HepG2 (cell line): ENCODE results near the gene PARP14. TPM values are rescaled to one million over a fixed set of nuclear protein-coding genes. Genes with fewer than 3 reads are reported as not detected.

ENCODE experiments used
- AHR ChIP-seq: IDR thresholded peaks from 2 replicates; pipeline ENCODE4 v1.6.1; 2018; ENCODE audit warnings: missing genetic modification reagents, missing compliant biosample characterization
- BCL6 ChIP-seq: IDR thresholded peaks from 2 replicates; pipeline ENCODE4 v1.6.1; 2016; ENCODE audit warnings: missing genetic modification reagents, missing compliant biosample characterization
- BRCA1 ChIP-seq: sonication (generic); formaldehyde crosslinking; IDR thresholded peaks from 2 replicates; pipeline ENCODE4 v1.4.0; 2020; ENCODE audit warnings: missing genetic modification reagents
- EP300 ChIP-seq, 3 experiments: sonication (generic) in 1 of 3; formaldehyde crosslinking in 1 of 3; IDR thresholded peaks; 2 replicates each; pipeline versions ENCODE4 v1.5.1 to v1.6.1; 2011 to 2020; ENCODE audit warnings: low read depth in 2 of 3, low read length in 2 of 3, borderline replicate concordance in 1 of 3, improper control_type of control experiment in 1 of 3, mild to moderate bottlenecking in 1 of 3, missing genetic modification reagents in 1 of 3, moderate library complexity in 1 of 3
- LCORL ChIP-seq, 2 experiments: fragments of 450-650 bp in 1 of 2; sonication (generic) in 1 of 2; formaldehyde crosslinking in 1 of 2; IDR thresholded peaks; 2 replicates each; pipeline versions ENCODE4 v1.5.0 to v1.6.1; 2017 to 2020; ENCODE audit warnings: antibody characterized with exemption in 1 of 2, missing genetic modification reagents in 1 of 2
- NBN ChIP-seq: fragments of 450-650 bp; conservative IDR thresholded peaks from 2 replicates; pipeline ENCODE4 v1.6.1; 2017
- NONO ChIP-seq, 2 experiments: fragments of 450-650 bp in 1 of 2; sonication (generic) in 1 of 2; formaldehyde crosslinking in 1 of 2; IDR thresholded peaks in 1 of 2; conservative IDR thresholded peaks in 1 of 2; 2 replicates each; pipeline versions ENCODE4 v1.6.1 to v1.8.0; 2017 to 2022; ENCODE audit warnings: mild to moderate bottlenecking in 1 of 2, missing genetic modification reagents in 1 of 2, moderate library complexity in 1 of 2
- POLR2A ChIP-seq, 2 experiments: IDR thresholded peaks; 2 replicates each; pipeline ENCODE4 v1.6.1; 2011; ENCODE audit warnings: low read depth in 2 of 2, low read length in 2 of 2, mild to moderate bottlenecking in 1 of 2, moderate library complexity in 1 of 2; ENCODE audit not compliant: insufficient read depth in 1 of 2
- TEAD3 ChIP-seq: optimal IDR thresholded peaks from 2 replicates; pipeline ENCODE3; 2016; ENCODE audit warnings: borderline replicate concordance
- ZNF501 ChIP-seq: sonication (generic); formaldehyde crosslinking; IDR thresholded peaks from 2 replicates; pipeline ENCODE4 v1.5.1; 2020; ENCODE audit warnings: mild to moderate bottlenecking, moderate library complexity, missing genetic modification reagents
- ZNF674 ChIP-seq: sonication (generic); formaldehyde crosslinking; IDR thresholded peaks from 2 replicates; pipeline ENCODE4 v1.5.0; 2020; ENCODE audit warnings: low read depth, mild to moderate bottlenecking, missing genetic modification reagents
- ZNF720 ChIP-seq: sonication (generic); formaldehyde crosslinking; IDR thresholded peaks from 2 replicates; pipeline ENCODE4 v1.4.0; 2020; ENCODE audit warnings: missing genetic modification reagents
- ZNF773 ChIP-seq: sonication (generic); formaldehyde crosslinking; IDR thresholded peaks from 2 replicates; pipeline ENCODE4 v1.4.0; 2020; ENCODE audit warnings: missing genetic modification reagents, borderline replicate concordance
- ZSCAN12 ChIP-seq: sonication (generic); formaldehyde crosslinking; IDR thresholded peaks from 2 replicates; pipeline ENCODE4 v1.9.0; 2021; ENCODE audit warnings: mild to moderate bottlenecking, missing genetic modification reagents
- polyA plus RNA-seq, 8 experiments: library from polyadenylated mRNA; depleted of rRNA in 3 of 8; stranded (reverse) in 7 of 8; unstranded in 1 of 8; fragments of >200 nt; fragmentation: Illumina TruSeq in 4 of 8; extraction: Trizol in 4 of 8; gene quantifications; 2 replicates each; pipeline versions ENCODE4 v1.2.1 to v1.2.3, GENCODE V29; 2011 to 2016; ENCODE audit warnings: low read depth in 4 of 8, missing spikeins in 1 of 8, mixed read lengths in 1 of 8; ENCODE audit not compliant: insufficient read depth in 1 of 8
- total RNA-seq, 5 experiments: library from RNA; depleted of rRNA; stranded (reverse); fragments of >200 nt; fragmentation: Illumina TruSeq; extraction: Trizol; gene quantifications; 2 replicates each; pipeline ENCODE4 v1.2.3, GENCODE V29; 2016; ENCODE audit warnings: low read depth in 1 of 5
- TF ChIP-seq, protein P1 (sequence below): sonication (generic); formaldehyde crosslinking; IDR thresholded peaks from 2 replicates; pipeline ENCODE4 v1.9.0; 2021; ENCODE audit warnings: missing genetic modification reagents, borderline replicate concordance
- TF ChIP-seq, protein P2 (sequence below): sonication (generic); formaldehyde crosslinking; IDR thresholded peaks from 2 replicates; pipeline ENCODE4 v1.8.1; 2023; ENCODE audit warnings: missing genetic modification reagents, inconsistent platforms, borderline replicate concordance
- TF ChIP-seq, protein P3 (sequence below): sonication (generic); formaldehyde crosslinking; IDR thresholded peaks from 2 replicates; pipeline ENCODE4 v1.4.0; 2020; ENCODE audit warnings: missing genetic modification reagents, borderline replicate concordance
- TF ChIP-seq, protein P4 (sequence below): sonication (generic); formaldehyde crosslinking; IDR thresholded peaks from 2 replicates; pipeline ENCODE4 v1.5.1; 2020; ENCODE audit warnings: mild to moderate bottlenecking, missing genetic modification reagents, moderate library complexity
- TF ChIP-seq, protein P5 (sequence below): sonication (generic); formaldehyde crosslinking; IDR thresholded peaks from 2 replicates; pipeline ENCODE4 v1.4.0; 2020; ENCODE audit warnings: missing genetic modification reagents, borderline replicate concordance

Gene PARP14
- total and polyA plus RNA-seq, 2 of the 13 experiments (the other 11 are each of a cell fraction or from before 2014, with no cell fraction given): 9.0 to 19.1 TPM

DNA sequence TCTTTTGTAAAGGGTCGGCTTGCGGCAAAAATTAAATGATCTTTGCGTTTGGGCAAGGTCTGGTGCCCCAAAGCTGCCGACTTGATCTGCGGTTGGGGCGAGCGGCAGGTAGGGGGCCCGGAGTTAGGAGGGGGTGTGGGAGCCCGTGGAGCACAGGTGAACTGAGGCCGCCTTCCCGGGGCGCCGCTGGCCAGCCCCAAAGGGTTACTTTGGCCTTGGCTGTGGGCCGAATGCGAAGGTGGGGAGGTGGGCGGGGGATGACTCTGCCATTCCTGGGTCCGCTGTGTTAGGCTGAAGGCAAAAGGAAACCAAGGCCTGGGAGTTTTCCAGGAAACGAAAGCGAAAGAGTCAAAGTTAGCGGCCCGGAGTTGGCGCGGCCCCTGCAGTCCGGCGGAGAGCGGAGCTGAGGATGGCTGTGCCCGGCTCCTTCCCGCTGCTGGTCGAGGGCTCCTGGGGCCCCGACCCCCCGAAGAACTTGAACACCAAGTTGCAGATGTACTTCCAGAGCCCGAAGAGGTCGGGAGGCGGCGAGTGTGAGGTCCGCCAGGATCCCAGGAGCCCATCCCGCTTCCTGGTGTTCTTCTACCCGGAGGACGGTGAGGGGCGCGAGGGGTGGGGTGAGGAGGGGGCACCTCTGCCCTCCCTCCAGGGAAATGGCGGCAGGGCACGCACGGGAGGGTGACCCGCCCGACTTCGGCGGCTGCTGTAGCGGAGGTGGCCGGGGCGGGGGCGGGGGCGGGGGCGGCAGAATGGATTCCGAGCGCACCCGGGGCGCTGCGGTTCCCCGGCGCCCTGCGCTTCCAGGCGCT is at the start of gene PARP14 (continued):
- TF ChIP-seq AHR (CRISPR knock-in tag) (no peak), BRCA1 (CRISPR knock-in tag) (no peak), NONO (IDR thresholded peaks at IDR 0.05) (no peak), NONO (CRISPR knock-in tag; conservative IDR thresholded peaks at IDR 0.05) (peak; percentile 20; the same call in 1 of the 2 replicates), NBN (no peak), ZNF674 (CRISPR knock-in tag) (no peak), ZNF773 (CRISPR knock-in tag) (peak; percentile 41; the same call in 1 of the 2 replicates), BCL6 (CRISPR knock-in tag) (peak; percentile 59), ZSCAN12 (CRISPR knock-in tag) (no peak), ZNF720 (CRISPR knock-in tag) (no peak), POLR2A (IDR thresholded peaks at IDR 0.05; ENCODE audit: insufficient read depth in 1 of 2, low read depth in 2 of 2, low read length in 2 of 2) (peak in 1 of 2 experiments; percentile 49; a peak in 3 of 4 replicates), EP300 (IDR thresholded peaks at IDR 0.05; ENCODE audit: low read depth in 2 of 2, low read length in 2 of 2) (no peak), EP300 (CRISPR knock-in tag; IDR thresholded peaks at IDR 0.05; ENCODE audit: borderline replicate concordance) (no peak), TEAD3 (no peak), LCORL (IDR thresholded peaks at IDR 0.05) (no peak), LCORL (CRISPR knock-in tag; IDR thresholded peaks at IDR 0.05) (peak; percentile 24; the same call in 1 of the 2 replicates), ZNF501 (CRISPR knock-in tag) (peak; percentile 71)
- TF ChIP-seq, protein P1, sequence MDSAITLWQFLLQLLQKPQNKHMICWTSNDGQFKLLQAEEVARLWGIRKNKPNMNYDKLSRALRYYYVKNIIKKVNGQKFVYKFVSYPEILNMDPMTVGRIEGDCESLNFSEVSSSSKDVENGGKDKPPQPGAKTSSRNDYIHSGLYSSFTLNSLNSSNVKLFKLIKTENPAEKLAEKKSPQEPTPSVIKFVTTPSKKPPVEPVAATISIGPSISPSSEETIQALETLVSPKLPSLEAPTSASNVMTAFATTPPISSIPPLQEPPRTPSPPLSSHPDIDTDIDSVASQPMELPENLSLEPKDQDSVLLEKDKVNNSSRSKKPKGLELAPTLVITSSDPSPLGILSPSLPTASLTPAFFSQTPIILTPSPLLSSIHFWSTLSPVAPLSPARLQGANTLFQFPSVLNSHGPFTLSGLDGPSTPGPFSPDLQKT: no peak
- TF ChIP-seq, protein P2, sequence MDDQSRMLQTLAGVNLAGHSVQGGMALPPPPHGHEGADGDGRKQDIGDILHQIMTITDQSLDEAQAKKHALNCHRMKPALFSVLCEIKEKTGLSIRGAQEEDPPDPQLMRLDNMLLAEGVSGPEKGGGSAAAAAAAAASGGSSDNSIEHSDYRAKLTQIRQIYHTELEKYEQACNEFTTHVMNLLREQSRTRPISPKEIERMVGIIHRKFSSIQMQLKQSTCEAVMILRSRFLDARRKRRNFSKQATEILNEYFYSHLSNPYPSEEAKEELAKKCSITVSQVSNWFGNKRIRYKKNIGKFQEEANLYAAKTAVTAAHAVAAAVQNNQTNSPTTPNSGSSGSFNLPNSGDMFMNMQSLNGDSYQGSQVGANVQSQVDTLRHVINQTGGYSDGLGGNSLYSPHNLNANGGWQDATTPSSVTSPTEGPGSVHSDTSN: no peak
- TF ChIP-seq, protein P3, sequence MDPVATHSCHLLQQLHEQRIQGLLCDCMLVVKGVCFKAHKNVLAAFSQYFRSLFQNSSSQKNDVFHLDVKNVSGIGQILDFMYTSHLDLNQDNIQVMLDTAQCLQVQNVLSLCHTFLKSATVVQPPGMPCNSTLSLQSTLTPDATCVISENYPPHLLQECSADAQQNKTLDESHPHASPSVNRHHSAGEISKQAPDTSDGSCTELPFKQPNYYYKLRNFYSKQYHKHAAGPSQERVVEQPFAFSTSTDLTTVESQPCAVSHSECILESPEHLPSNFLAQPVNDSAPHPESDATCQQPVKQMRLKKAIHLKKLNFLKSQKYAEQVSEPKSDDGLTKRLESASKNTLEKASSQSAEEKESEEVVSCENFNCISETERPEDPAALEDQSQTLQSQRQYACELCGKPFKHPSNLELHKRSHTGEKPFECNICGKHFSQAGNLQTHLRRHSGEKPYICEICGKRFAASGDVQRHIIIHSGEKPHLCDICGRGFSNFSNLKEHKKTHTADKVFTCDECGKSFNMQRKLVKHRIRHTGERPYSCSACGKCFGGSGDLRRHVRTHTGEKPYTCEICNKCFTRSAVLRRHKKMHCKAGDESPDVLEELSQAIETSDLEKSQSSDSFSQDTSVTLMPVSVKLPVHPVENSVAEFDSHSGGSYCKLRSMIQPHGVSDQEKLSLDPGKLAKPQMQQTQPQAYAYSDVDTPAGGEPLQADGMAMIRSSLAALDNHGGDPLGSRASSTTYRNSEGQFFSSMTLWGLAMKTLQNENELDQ (CRISPR knock-in tag): no peak
- TF ChIP-seq, protein P4, sequence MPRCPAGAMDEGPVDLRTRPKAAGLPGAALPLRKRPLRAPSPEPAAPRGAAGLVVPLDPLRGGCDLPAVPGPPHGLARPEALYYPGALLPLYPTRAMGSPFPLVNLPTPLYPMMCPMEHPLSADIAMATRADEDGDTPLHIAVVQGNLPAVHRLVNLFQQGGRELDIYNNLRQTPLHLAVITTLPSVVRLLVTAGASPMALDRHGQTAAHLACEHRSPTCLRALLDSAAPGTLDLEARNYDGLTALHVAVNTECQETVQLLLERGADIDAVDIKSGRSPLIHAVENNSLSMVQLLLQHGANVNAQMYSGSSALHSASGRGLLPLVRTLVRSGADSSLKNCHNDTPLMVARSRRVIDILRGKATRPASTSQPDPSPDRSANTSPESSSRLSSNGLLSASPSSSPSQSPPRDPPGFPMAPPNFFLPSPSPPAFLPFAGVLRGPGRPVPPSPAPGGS (CRISPR knock-in tag): no peak
- TF ChIP-seq, protein P5, sequence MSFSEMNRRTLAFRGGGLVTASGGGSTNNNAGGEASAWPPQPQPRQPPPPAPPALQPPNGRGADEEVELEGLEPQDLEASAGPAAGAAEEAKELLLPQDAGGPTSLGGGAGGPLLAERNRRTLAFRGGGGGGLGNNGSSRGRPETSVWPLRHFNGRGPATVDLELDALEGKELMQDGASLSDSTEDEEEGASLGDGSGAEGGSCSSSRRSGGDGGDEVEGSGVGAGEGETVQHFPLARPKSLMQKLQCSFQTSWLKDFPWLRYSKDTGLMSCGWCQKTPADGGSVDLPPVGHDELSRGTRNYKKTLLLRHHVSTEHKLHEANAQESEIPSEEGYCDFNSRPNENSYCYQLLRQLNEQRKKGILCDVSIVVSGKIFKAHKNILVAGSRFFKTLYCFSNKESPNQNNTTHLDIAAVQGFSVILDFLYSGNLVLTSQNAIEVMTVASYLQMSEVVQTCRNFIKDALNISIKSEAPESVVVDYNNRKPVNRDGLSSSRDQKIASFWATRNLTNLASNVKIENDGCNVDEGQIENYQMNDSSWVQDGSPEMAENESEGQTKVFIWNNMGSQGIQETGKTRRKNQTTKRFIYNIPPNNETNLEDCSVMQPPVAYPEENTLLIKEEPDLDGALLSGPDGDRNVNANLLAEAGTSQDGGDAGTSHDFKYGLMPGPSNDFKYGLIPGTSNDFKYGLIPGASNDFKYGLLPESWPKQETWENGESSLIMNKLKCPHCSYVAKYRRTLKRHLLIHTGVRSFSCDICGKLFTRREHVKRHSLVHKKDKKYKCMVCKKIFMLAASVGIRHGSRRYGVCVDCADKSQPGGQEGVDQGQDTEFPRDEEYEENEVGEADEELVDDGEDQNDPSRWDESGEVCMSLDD (CRISPR knock-in tag): no peak
